Endothelial cell of umbilical vein (primary cell): ENCODE data around the gene IKZF1. TPM values are rescaled to one million over a fixed set of nuclear protein-coding genes. Genes with fewer than 3 reads are reported as not detected.

Experiments
- BruUV-seq: library from RNA; stranded (reverse); fragments of 400-500 nt; replicated peaks from 2 replicates; lab custom pipeline; 2021; lab: Mats Ljungman, UMichigan
- CTCF ChIA-PET: fragments of 300-600, 350-600 bp; sonication (Branson Sonifier 250); formaldehyde crosslinking; loops from one replicate; lab custom pipeline; 2021; ENCODE audit warnings: antibody characterized with exemption, inconsistent platforms; lab: Charles Lee
- POLR2A ChIA-PET: fragments of 300-600, 350-600 bp; sonication (Branson Sonifier 250); formaldehyde crosslinking; loops from one replicate; lab custom pipeline; 2021; ENCODE audit warnings: antibody characterized with exemption, inconsistent platforms; lab: Charles Lee
- DNase-seq: peaks from one replicate; pipeline ENCODE4 v3.0.0-alpha.2; 2011; ENCODE audit warnings: low read depth, low spot score
- FAIRE-seq: peaks from 2 replicates; lab custom pipeline; 2011; peaks lifted over from hg19 to GRCh38; lab: Jason Lieb, UNC
- H2AFZ ChIP-seq: 2 replicates; pipeline ENCODE4 v1.6.0; 2012; ENCODE audit warnings: low read depth, low read length, control low read depth, inconsistent platforms
- H3K27ac ChIP-seq: 2 replicates; pipeline ENCODE4 v1.5.1; 2011; ENCODE audit warnings: low read depth, mild to moderate bottlenecking, control low read depth, low read length, moderate library complexity; ENCODE audit not compliant: insufficient read depth
- H3K27me3 ChIP-seq, 2 experiments: 2 replicates each; pipeline versions ENCODE4 v1.6.0 to v1.6.1; 2011; ENCODE audit warnings: low read length in 2 of 2, mixed read lengths in 1 of 2; ENCODE audit not compliant: control insufficient read depth in 2 of 2, insufficient read depth in 2 of 2
- H3K36me3 ChIP-seq, 2 experiments: 2 replicates in 1 of 2; 3 replicates in 1 of 2; pipeline ENCODE4 v1.5.1; 2011; ENCODE audit warnings: low read length in 2 of 2, mild to moderate bottlenecking in 1 of 2, moderate library complexity in 1 of 2; ENCODE audit not compliant: control insufficient read depth in 2 of 2, insufficient read depth in 2 of 2; ENCODE audit errors: extremely low read depth in 1 of 2
- H3K4me1 ChIP-seq: 3 replicates; pipeline ENCODE4 v1.5.1; 2011; ENCODE audit warnings: mild to moderate bottlenecking, low read length; ENCODE audit not compliant: control insufficient read depth, insufficient read depth; ENCODE audit errors: extremely low read depth
- H3K4me2 ChIP-seq: 2 replicates; pipeline ENCODE4 v1.6.1; 2011; ENCODE audit warnings: low read length, control low read depth, mixed read lengths; ENCODE audit not compliant: insufficient read depth
- H3K4me3 ChIP-seq, 3 experiments: fragments of 200-600 bp in 1 of 3; sonication (generic), shearing (Covaris generic) in 1 of 3; replicated peaks in 1 of 3; 2 replicates each; pipeline ENCODE4 v1.5.1; 2011 to 2016; ENCODE audit warnings: control low read depth in 3 of 3, low read length in 3 of 3, mild to moderate bottlenecking in 2 of 3, inconsistent platforms in 1 of 3, low read depth in 1 of 3, moderate library complexity in 1 of 3; ENCODE audit not compliant: insufficient read depth in 1 of 3
- H3K79me2 ChIP-seq: 2 replicates; pipeline ENCODE4 v1.6.0; 2012; ENCODE audit warnings: low read length, inconsistent platforms; ENCODE audit not compliant: control insufficient read depth, insufficient read depth
- H3K9ac ChIP-seq: replicated peaks from 2 replicates; pipeline ENCODE3; 2011; ENCODE audit warnings: low read length, control low read depth; ENCODE audit not compliant: insufficient read depth; ENCODE audit errors: extremely low read depth
- H3K9me1 ChIP-seq: replicated peaks from 3 replicates; pipeline ENCODE4 v1.6.0; 2011; ENCODE audit warnings: mild to moderate bottlenecking, low read length; ENCODE audit not compliant: control insufficient read depth, insufficient read depth; ENCODE audit errors: extremely low read depth
- H3K9me3 ChIP-seq: replicated peaks from 2 replicates; pipeline ENCODE4 v1.5.1; 2012; ENCODE audit warnings: low read length, inconsistent platforms; ENCODE audit not compliant: control insufficient read depth, insufficient read depth
- H4K20me1 ChIP-seq: replicated peaks from 2 replicates; pipeline ENCODE3; 2011; ENCODE audit warnings: mild to moderate bottlenecking, low read length; ENCODE audit not compliant: control insufficient read depth, insufficient read depth; ENCODE audit errors: extremely low read depth
- EZH2 ChIP-seq: IDR thresholded peaks from 2 replicates; pipeline ENCODE4 v1.6.1; 2012; ENCODE audit warnings: borderline replicate concordance, low read depth, mild to moderate bottlenecking, moderate library complexity, low read length, inconsistent platforms; ENCODE audit not compliant: severe bottlenecking
- FOS ChIP-seq: IDR thresholded peaks from 2 replicates; pipeline ENCODE4 v1.6.1; 2011; ENCODE audit warnings: mild to moderate bottlenecking, low read length, moderate library complexity, borderline replicate concordance; ENCODE audit not compliant: insufficient read depth
- GATA2 ChIP-seq: IDR thresholded peaks from 2 replicates; pipeline ENCODE4 v1.7.0; 2011; ENCODE audit warnings: low read depth, mild to moderate bottlenecking, moderate library complexity, mixed read lengths, low read length; ENCODE audit not compliant: insufficient read length, insufficient read depth
- JUN ChIP-seq: IDR thresholded peaks from 2 replicates; pipeline ENCODE4 v1.6.1; 2011; ENCODE audit warnings: borderline replicate concordance, low read depth; ENCODE audit not compliant: insufficient read length, insufficient read depth
- MYC ChIP-seq: IDR thresholded peaks from one replicate; pipeline ENCODE4 v1.6.1; 2011; ENCODE audit warnings: mild to moderate bottlenecking, low read depth, low read length
- POLR2A ChIP-seq: IDR thresholded peaks from 2 replicates; pipeline ENCODE4 v1.6.1; 2012; ENCODE audit warnings: low read depth, mild to moderate bottlenecking, control low read depth, low read length
- POLR2AphosphoS5 ChIP-seq: IDR thresholded peaks from 2 replicates; pipeline ENCODE4 v1.6.1; 2012; ENCODE audit warnings: low read depth, mild to moderate bottlenecking, control low read depth, low read length, moderate library complexity; ENCODE audit not compliant: insufficient read depth
- dilution Hi-C: fragments of 300-500 bp; cut with MboI; formaldehyde crosslinking; loops from one replicate; pipeline ENCODE4 v1.15.0; 2019; ENCODE audit warnings: low sequenced_read_pairs; ENCODE audit not compliant: extremely low pct_ligation_motif_present
- intact Hi-C: fragments of 100-400 bp; cut with micrococcal nuclease; formaldehyde crosslinking; loops from one replicate; pipeline ENCODE4 v1.10.0; 2022
- polyA plus RNA-seq, 4 experiments: library from polyadenylated mRNA; depleted of rRNA in 3 of 4; stranded (reverse) in 3 of 4; unstranded in 1 of 4; fragments of >200 nt; gene quantifications; 2 replicates each; pipeline versions ENCODE4 v1.2.1 to v1.2.3, GENCODE V29; 2011 to 2012; ENCODE audit warnings: missing spikeins in 1 of 4
- total RNA-seq: library from RNA; stranded (reverse); gene quantifications from 2 replicates; pipeline ENCODE4 v1.2.3, GENCODE V29; 2021
- TF ChIP-seq, protein P1 (sequence below), 2 donors: IDR thresholded peaks; 1 replicate in 1 of 2; 2 replicates in 1 of 2; pipeline ENCODE4 v1.5.1; 2011; ENCODE audit warnings: low read length in 2 of 2, mild to moderate bottlenecking in 2 of 2, moderate library complexity in 2 of 2, control low read depth in 1 of 2, inconsistent platforms in 1 of 2, low read depth in 1 of 2; ENCODE audit not compliant: insufficient read depth in 1 of 2; ENCODE audit errors: extremely low read depth in 1 of 2
- TF ChIP-seq, protein P2 (sequence below): IDR thresholded peaks from 2 replicates; pipeline ENCODE4 v1.6.1; 2011; ENCODE audit not compliant: insufficient read depth, insufficient read length

Gene IKZF1
- total and polyA plus RNA-seq, 2 donors (not counting 3 experiments of a cell fraction or from before 2014, with no cell fraction given): 0.01 to 0.20 TPM

DNA sequence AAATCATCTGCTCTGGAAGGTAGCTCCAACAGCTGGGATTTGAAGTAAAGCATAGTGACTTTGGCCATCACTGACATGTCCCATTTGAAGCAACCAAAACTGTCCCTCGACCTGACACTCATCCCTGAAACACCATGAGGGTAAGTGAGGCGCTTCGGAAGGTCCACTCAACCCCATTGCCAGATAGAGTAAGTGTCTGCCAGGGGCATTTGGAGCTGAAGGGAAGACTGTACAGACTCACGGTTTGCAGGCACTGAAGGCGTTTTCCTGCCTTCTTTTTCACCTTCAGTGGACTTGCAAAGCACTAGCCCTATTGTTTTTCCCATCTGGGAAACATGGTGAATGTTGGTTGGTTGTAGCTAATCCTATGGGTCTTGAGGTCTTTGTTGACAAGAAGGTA lies 57.6 kb downstream of the IKZF1 start:
- DNase-seq: no peak
- H3K4me1 ChIP-seq: no peaks in the 10 kb centered on the region
- H3K9me3 ChIP-seq: no peaks in the 10 kb centered on the region
- TF ChIP-seq FOS (no peak), EZH2 (no peak), POLR2AphosphoS5 (no peak), POLR2A (no peak), JUN (no peak), MYC (no peak), GATA2 (no peak)
- TF ChIP-seq, protein P1, sequence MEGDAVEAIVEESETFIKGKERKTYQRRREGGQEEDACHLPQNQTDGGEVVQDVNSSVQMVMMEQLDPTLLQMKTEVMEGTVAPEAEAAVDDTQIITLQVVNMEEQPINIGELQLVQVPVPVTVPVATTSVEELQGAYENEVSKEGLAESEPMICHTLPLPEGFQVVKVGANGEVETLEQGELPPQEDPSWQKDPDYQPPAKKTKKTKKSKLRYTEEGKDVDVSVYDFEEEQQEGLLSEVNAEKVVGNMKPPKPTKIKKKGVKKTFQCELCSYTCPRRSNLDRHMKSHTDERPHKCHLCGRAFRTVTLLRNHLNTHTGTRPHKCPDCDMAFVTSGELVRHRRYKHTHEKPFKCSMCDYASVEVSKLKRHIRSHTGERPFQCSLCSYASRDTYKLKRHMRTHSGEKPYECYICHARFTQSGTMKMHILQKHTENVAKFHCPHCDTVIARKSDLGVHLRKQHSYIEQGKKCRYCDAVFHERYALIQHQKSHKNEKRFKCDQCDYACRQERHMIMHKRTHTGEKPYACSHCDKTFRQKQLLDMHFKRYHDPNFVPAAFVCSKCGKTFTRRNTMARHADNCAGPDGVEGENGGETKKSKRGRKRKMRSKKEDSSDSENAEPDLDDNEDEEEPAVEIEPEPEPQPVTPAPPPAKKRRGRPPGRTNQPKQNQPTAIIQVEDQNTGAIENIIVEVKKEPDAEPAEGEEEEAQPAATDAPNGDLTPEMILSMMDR (IDR thresholded peaks at IDR 0.05; ENCODE audit: extremely low read depth in 1 of 2, insufficient read depth in 1 of 2, low read depth in 1 of 2, low read length in 2 of 2): no peak
- TF ChIP-seq, protein P2, sequence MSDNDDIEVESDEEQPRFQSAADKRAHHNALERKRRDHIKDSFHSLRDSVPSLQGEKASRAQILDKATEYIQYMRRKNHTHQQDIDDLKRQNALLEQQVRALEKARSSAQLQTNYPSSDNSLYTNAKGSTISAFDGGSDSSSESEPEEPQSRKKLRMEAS: no peak
- H4K20me1 ChIP-seq: no peaks in the 10 kb centered on the region
- H3K27ac ChIP-seq: no peak overlapping the region
- dilution Hi-C loops (no loop called here), intact Hi-C loops (loop anchor here (10.0 kb wide), 1 partner anchor 57 kb away; the partner anchor contains the start of gene IKZF1)
- FAIRE-seq: no peak
- ChIA-PET POLR2A (no interaction called here), CTCF (interaction anchor here (1.3 kb wide), 1 partner anchor 16 kb away, joined by 3 read pairs; no protein-coding TSS in a partner anchor)
- no peaks in the 10 kb centered on the region for H3K36me3 ChIP-seq
- H3K79me2 ChIP-seq: no peaks in the 10 kb centered on the region
- no peak overlapping the region for H2AFZ ChIP-seq
- no peaks in the 10 kb centered on the region for H3K9me1 ChIP-seq
- no TSS peak for BruUV-seq
- H3K27me3 ChIP-seq: peaks cover 0 to 2% of the 10 kb centered on the region in 2 experiments
- no peak overlapping the region for H3K9ac ChIP-seq
- no peak overlapping the region for H3K4me3 ChIP-seq
- H3K4me2 ChIP-seq: no peak overlapping the region
